GM21529 (cell line): ENCODE measurements around the gene UTP15.

Experiments used
- ATAC-seq: cut with Tn5 transposase; IDR thresholded peaks from one replicate; pipeline ENCODE4 v1.9.1; 2021; ENCODE audit not compliant: unreplicated experiment

The UTP15 gene

DNA sequence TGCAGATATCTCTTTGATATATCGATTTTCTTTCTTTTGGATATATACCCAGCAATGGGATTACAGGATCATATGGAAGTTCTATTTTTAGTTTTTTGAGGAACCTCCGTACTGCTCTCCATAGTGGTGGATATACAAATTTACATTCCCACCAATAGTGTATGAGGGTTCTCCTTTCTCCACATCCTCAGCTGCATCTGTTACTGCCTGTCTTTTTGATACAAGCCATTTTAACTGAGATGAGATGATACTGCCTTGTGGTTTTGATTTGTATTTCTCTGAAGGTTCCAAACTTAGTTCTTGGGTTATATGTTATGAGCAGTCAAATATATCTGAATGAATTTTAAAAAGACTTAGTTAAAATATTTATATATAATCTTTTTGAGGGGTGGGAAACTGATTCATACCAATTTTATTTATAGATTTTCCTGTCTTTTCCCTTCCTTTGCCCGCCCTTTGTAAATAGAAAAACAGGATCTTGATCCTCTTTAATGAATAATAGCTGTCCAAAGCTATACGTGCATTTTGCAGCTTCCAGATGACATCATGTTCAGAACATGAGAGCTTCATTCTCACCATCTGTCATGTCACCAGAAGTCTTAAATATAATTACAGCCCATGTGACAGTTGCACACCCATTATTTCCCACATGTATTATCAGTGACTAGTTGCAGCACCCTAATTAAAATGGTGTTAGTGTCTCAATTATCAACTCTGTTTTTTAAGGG is 54.2 kb downstream of the UTP15 start:
- no peak for ATAC-seq

DNA sequence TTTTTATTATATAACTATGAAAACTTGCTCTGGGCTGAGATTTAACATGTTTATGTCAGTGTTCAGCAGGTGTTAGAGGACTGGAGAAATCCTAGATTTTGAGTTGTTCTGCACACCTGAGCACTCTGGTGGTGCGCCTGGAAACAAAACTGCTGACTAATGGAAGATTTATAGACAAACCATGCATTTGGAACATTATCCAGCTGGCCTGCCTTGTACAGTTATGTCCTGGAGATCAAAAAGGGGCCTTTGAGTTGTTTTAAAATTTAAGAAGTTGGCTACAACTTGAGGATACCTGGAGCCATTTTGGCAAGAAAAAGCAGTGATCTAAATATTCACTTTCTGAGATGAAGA is 54.8 kb downstream of the UTP15 start:
- no peak for ATAC-seq

GRCh38 chr5:73623060-73623459 is 57.5 kb downstream of the UTP15 start:
- no peak for ATAC-seq

DNA sequence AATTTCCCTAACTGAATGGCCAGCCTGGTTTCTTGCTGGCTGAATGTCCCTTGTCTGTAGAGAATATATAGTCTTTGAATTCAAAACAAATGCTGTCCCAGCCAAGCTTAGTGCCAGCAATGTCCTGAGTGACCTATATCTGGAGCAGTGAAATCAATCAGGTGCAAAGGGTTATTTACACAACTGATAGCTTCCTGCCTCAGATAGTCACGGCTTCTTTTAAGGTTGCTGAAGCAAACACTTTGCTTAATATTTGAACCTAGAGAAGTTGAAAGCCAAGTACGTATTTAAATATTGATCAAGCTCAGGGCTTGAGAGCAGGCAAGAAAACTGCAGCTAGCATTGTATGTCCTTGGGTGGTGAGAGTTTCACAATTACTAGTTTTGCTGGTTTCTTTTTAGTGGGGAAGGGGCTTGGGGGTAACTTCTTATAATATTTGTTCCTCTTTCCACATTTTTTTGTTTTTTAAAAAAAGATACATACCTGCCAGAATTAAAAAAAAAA is 58.4 kb downstream of the UTP15 start:
- ATAC-seq: no peak

GRCh38 chr5:73624888-73625287 is 59.3 kb downstream of the UTP15 start:
- no peak for ATAC-seq

DNA sequence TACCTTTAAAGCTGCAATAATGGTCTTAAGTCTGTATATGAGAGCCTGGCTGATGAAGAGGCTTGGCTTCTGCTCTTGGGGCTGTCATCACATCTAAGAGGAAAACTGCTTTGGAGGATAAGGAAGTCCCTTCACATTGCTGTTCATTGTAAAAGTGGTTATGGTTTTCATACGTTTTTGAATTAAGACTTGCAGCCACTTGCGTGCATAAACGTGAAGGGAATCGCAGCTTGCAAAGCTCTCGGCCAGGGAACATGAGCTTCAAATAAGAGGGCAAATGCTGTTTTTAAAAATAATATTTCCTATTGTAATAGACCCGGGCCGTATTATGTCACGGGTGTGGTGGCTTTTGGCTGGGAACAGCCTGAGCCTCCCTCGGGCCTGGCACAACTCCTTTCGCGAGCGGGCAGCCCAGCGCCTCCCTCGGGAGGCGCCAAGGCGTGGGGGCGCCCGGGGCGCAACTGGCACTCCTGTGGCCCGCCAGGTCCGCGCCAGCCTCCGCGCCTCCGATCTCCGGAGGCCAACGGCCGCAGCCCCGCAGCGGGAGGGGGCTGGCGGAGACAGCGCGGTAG is 59.9 kb downstream of the UTP15 start:
- ATAC-seq: no peak

DNA sequence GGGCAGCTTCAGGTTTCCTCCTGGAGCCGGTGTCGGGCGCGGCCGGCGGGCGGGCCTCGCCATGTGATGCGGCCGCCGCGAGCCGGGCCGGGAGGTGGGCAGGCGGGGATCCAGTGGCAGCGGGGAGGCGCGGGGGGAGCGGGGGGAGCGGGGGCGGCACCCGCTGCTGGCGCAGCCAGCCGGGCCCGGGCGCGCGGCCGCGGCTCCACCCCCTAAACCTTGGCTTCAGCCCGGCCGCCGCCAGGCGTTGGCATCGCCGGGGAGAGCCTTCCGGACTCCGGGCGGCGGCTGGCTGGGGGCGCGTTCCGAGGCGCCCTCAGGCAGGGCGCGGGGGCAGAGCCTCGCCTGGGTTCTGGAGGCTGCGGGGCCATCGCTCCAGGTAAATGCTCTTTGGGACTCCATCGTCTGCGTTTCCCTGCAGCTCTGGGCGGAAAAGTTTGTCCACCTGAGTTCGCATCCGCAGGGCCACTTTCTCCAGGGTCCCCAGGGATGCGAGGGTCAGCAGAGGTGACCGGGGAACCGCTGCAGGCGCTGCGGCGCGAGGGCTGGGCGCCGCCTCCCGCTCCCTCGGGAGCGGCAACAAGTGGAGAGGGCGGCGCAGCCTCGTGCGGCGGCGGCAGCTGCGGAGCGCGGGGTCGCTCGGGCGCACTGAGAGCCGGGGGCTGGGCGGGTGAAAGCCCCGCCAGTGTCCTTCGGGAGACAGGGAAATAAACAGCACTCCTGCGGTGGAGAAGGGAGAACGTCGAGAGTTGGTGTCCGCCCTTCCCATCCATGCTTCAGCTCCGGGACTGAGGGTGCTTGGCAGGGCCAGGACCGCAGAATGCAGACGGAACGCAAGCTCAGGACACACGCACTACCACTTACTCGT is 60.6 kb downstream of the UTP15 start, which contains the start of gene ARHGEF28:
Gene ARHGEF28 (plus strand): TSS at position 253 of the 868 bp plus-strand sequence. CDS start 58,656 bp downstream, outside the sequence.
- ATAC-seq: no peak

GRCh38 chr5:73626814-73627313 is 61.3 kb downstream of the UTP15 start:
- ATAC-seq: no peak

DNA sequence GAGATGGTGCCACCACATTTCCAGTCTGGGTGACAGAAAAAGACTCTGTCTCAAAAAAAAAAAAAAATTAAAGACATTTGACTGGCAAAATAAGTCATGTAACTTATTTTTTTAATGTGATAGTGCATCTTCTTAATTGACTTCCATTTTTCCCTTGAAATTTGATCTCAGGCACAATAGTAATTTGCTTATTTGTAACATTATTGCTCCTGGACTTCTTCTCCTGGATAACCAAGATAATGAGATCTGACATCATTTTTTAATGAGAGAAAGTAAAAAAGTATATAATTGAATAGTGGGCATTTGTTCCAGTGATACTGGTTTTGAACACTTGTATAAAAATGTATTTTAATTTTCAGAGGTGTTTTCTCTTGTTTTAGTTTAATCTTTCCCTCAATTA is 63.9 kb downstream of the UTP15 start:
- no peak for ATAC-seq

- no peak for ATAC-seq
Observed at GRCh38 chr5:73630765-73631164, 65.2 kb downstream of the UTP15 start.

DNA sequence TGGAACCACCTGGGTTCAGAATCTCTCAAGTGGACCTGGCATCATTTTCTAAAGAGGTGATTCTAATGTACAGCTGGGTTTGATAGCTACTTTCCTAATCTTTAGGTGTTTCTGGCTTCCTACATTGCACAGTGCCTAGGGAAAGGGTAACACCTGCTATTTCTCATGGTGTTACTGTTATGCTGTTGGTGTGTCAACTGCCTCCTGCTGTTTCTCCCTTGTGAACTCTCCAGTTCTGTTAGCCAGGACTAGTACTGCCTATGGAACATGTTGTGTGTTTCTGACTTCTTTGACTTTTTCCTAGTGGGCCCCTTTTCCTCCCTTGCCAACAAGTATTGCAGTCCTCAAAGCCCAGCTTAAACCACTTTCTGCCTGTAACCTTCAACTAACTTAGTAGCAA is 66.0 kb downstream of the UTP15 start:
- ATAC-seq: no peak
